Sciatic nerve (tissue), 2 donors: ENCODE measurements around the gene KCNJ5. TPM values are rescaled to one million over a fixed set of nuclear protein-coding genes. Genes with fewer than 3 reads are reported as not detected.
"Not testable (repeated sequence)": the region's sequence is repeated elsewhere in the genome, so short reads cannot be mapped to it uniquely, and the experiment has no call there.

Experiments
- ATAC-seq: fragments of 200-7000 bp; cut with Tn5 transposase; one replicate; pipeline ENCODE4 v1.9.1; 2020; ENCODE audit warnings: mild to moderate bottlenecking, moderate library complexity
- DNase-seq: peaks from one replicate; pipeline ENCODE4 v3.0.0-alpha.2; 2020; ENCODE audit warnings: low spot score
- intact Hi-C: fragments of 100-400 bp; cut with DNase I; formaldehyde crosslinking; loops from one replicate; pipeline ENCODE4 v1.14.2; 2022
- total RNA-seq: library from RNA; stranded (reverse); fragmentation: NEBNext Ultra II Directional; extraction: Animal tissue kit (Norgen Biotek cat#: 25700); gene quantifications from one replicate; pipeline ENCODE4 v1.2.1, GENCODE V29; 2021
- donor health status: DM: no; HTN: no; CAD: no.
- donor health status: DM: no; HTN: no; CAD: no.

Gene KCNJ5
- total RNA-seq, 1 donor from 2014 or later, result 2.5 TPM

GRCh38 chr11:128906185-128907050 lies 15.3 kb downstream of the KCNJ5 start:
- no peak for DNase-seq
- intact Hi-C loops, result loop anchor here (1.0 to 5.0 kb wide), 2 partner anchors 36 to 1746 kb away; partner anchors contain the start of gene TP53AIP1
- ATAC-seq, result peak; percentile 56

GRCh38 chr11:128907585-128907984 lies 16.4 kb downstream of the KCNJ5 start:
- intact Hi-C loops, result loop anchor here (5.0 kb wide), 1 partner anchor 1745 kb away; no protein-coding TSS in a partner anchor
- DNase-seq, result no peak
- ATAC-seq, result no peak

- ATAC-seq, result peak; percentile 53
- DNase-seq, result peak; percentile 75
- intact Hi-C loops, result loop anchor here (5.0 kb wide), 1 partner anchor 1744 kb away; no protein-coding TSS in a partner anchor
These were observed 17.5 kb downstream of the KCNJ5 start for GRCh38 chr11:128908391-128909246.

- intact Hi-C loops, result loop anchor here (5.0 kb wide), 1 partner anchor 1743 kb away; no protein-coding TSS in a partner anchor
- no peak for DNase-seq
- ATAC-seq, result no peak
These were observed 18.4 kb downstream of the KCNJ5 start for GRCh38 chr11:128909438-128910125.

GRCh38 chr11:128910576-128910975 lies 19.4 kb downstream of the KCNJ5 start:
- ATAC-seq (no peak), DNase-seq (no peak)
- intact Hi-C loops, result no loop called here

GRCh38 chr11:128911239-128911638 lies 20.1 kb downstream of the KCNJ5 start:
- no peak for DNase-seq
- intact Hi-C loops, result no loop called here

GRCh38 chr11:128911701-128912100 lies 20.5 kb downstream of the KCNJ5 start:
- ATAC-seq (no peak), DNase-seq (no peak)
- intact Hi-C loops, result no loop called here

More at GRCh38 chr11:128911239-128911638, 20.1 kb downstream of the KCNJ5 start:
- no peak for ATAC-seq

GRCh38 chr11:128913806-128914205 lies 22.6 kb downstream of the KCNJ5 start:
- no peak for DNase-seq
- intact Hi-C loops, result no loop called here

GRCh38 chr11:128914216-128915148 lies 23.3 kb downstream of the KCNJ5 start:
- intact Hi-C loops, result no loop called here
- ATAC-seq (no peak), DNase-seq (no peak)

More at GRCh38 chr11:128913806-128914205, 22.6 kb downstream of the KCNJ5 start:
- ATAC-seq, result no peak

GRCh38 chr11:128915149-128915521 lies 24.0 kb downstream of the KCNJ5 start:
- intact Hi-C loops, result no loop called here
- no peak for DNase-seq
- no peak for ATAC-seq

- intact Hi-C loops, result no loop called here
- ATAC-seq (no peak), DNase-seq (no peak)
These were observed 24.9 kb downstream of the KCNJ5 start for GRCh38 chr11:128916037-128916572.

GRCh38 chr11:128916681-128917080 lies 25.5 kb downstream of the KCNJ5 start:
- DNase-seq (no peak), ATAC-seq (no peak)
- intact Hi-C loops, result no loop called here

- no peak for DNase-seq
- no peak for ATAC-seq
- intact Hi-C loops, result no loop called here
These were observed 26.1 kb downstream of the KCNJ5 start for GRCh38 chr11:128917144-128917724.

- no peak for DNase-seq
- ATAC-seq, result no peak
- intact Hi-C loops, result no loop called here
These were observed 28.1 kb downstream of the KCNJ5 start for GRCh38 chr11:128919216-128919615.

GRCh38 chr11:128919635-128920034 lies 28.5 kb downstream of the KCNJ5 start:
- ATAC-seq, intact Hi-C loops, DNase-seq: not testable (repeated sequence)

- DNase-seq (no peak), ATAC-seq (no peak)
- intact Hi-C loops, result no loop called here
These were observed 29.5 kb downstream of the KCNJ5 start for GRCh38 chr11:128920666-128921065.

- DNase-seq (no peak), ATAC-seq (no peak)
- intact Hi-C loops, result no loop called here
These were observed 30.6 kb downstream of the KCNJ5 start for GRCh38 chr11:128921793-128922192.
